Activated CD8-positive, alpha-beta memory T cell treated with anti-CD3 and anti-CD28 coated beads for 4 hours (primary cell): ENCODE data around the gene UNC50.
"Not testable (repeated sequence)": the region's sequence is repeated elsewhere in the genome, so short reads cannot be mapped to it uniquely, and the experiment has no call there.

Experiments used
- DNase-seq, 2 donors: peaks; one replicate each; pipeline ENCODE4 v3.0.0-alpha.2; 2020; ENCODE audit warnings: low read depth in 2 of 2

The UNC50 gene

GRCh38 chr2:98576666-98577312 lies 31.6 kb upstream of the UNC50 start:
- no peak for DNase-seq

- DNase-seq, result no peak
Measured at GRCh38 chr2:98577313-98577712, 31.1 kb upstream of the UNC50 start.

GRCh38 chr2:98578231-98578630 lies 30.2 kb upstream of the UNC50 start:
- DNase-seq, result no peak

GRCh38 chr2:98579926-98580325 lies 28.5 kb upstream of the UNC50 start:
- no peak for DNase-seq

- DNase-seq, result no peak
Measured at GRCh38 chr2:98580656-98581284, 27.6 kb upstream of the UNC50 start.

- DNase-seq, result no peak
Measured at GRCh38 chr2:98582523-98582922, 25.9 kb upstream of the UNC50 start.

GRCh38 chr2:98583276-98583675 lies 25.1 kb upstream of the UNC50 start:
- no peak for DNase-seq

- DNase-seq, result no peak
Measured at GRCh38 chr2:98583816-98584618, 24.4 kb upstream of the UNC50 start.

- no peak for DNase-seq
Measured at GRCh38 chr2:98585386-98585785, 23.0 kb upstream of the UNC50 start.

- no peak for DNase-seq
Measured at GRCh38 chr2:98586551-98587140, 21.7 kb upstream of the UNC50 start.

- no peak for DNase-seq
Measured at GRCh38 chr2:98588880-98589431, 19.4 kb upstream of the UNC50 start.

- DNase-seq, result no peak
Measured at GRCh38 chr2:98589489-98589888, 18.9 kb upstream of the UNC50 start.

- no peak for DNase-seq
Measured at GRCh38 chr2:98592565-98592964, 15.8 kb upstream of the UNC50 start.

GRCh38 chr2:98594665-98595064 lies 13.7 kb upstream of the UNC50 start:
- DNase-seq, result not testable (repeated sequence)

GRCh38 chr2:98598781-98599428 lies 9.5 kb upstream of the UNC50 start:
- no peak for DNase-seq

GRCh38 chr2:98601532-98602132 lies 6.8 kb upstream of the UNC50 start:
- DNase-seq, result no peak

GRCh38 chr2:98604547-98604946 lies 3.8 kb upstream of the UNC50 start:
- DNase-seq, result no peak

GRCh38 chr2:98605076-98605475 lies 3.3 kb upstream of the UNC50 start:
- DNase-seq, result no peak

GRCh38 chr2:98606431-98606830 lies 2.0 kb upstream of the UNC50 start:
- DNase-seq, result no peak

- DNase-seq, result no peak
Measured at GRCh38 chr2:98607104-98607503, 1.3 kb upstream of the UNC50 start.

- DNase-seq, result no peak
Measured at GRCh38 chr2:98607741-98608115, 661 bp upstream of the UNC50 start.
